ENCODE results near the gene BCAN.

The BCAN gene

DNA sequence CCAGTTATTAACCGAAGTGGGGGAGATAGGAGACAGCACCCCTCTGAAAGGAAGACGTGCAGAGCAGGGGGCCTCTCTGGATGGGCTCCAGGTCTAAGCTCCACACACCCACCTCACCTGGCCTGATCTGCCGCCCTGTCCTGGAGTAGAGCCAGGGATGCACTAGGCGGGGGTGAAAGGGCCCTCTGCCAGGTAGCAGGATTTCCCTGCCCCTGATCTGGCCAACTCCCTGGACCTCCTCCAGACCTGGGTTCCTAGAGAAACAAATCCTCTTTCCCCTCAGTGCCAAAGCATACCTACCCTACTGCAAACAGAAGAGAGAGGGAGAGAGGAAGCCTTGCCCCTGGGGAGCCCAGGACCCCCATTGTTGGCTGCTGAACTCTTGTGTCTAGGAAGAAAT lies 61.4 kb downstream of the BCAN start:
- no peak for DNase-seq

DNA sequence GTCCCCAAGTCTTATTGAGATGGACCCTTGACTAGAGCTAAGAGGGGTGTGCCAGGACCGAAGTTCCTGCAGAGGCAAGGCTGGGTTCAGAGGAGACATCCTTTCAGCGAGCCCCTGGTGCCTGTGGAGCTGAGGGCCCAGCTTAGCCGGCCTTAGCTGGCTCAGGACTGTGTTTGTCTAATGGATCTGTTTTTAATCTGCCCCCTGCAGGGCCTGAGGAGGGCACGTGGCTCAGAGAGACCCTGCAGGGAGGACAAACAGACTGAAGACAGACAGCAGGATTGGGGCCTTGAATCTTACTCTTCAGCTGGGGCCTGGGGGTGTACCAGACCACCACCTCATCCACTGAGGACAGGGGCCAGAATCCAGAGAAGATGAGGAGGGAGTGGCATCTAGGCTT lies 61.8 kb downstream of the BCAN start:
- DNase-seq: no peak

DNA sequence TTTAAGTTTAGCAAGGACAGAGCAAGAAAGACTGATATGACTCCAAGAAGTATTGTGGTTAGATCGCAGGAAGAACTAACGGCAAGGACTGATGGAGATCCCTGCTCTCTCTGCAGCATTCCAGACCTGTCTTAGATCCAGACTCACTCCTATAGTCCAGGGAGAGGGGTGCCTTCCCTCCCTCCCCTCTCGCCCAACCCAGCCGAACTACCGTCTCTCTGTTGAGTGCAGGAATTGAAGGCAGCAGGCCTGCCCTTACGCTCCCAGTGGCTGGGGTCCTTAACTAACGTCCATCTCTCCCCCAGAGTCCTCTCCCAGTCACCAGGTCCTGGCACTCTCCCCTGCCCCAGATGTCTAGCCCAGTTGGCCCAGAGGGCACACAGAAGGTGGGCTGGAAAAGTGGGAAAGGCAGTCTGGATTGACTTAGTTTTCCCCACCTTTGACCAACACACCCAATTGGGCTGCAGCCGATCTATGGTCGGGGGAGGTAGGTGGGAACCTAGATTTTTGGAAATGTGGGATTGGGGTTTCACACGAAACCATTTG lies 62.3 kb downstream of the BCAN start:
- DNase-seq: no peak

DNA sequence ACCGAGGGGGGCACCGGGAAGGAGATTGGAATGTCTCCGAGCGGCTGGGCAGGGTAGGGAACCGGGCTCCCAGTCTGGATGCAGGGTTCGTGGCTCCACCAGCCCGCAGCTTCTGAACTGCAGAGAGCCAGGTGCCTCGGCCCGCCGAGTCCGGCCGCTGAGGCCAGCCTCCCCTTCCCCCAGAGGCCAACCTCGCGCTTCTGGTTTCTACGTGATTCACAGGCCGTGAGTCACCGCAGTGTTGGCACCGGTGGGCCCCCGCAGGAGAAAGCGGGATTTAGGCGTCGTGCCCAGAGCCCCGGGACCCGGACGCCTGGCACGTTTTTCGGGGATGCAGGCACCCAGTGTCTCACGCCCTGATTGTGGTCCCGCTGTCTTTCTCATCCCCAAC lies 63.0 kb downstream of the BCAN start:
- DNase-seq: peak; percentile 55

DNA sequence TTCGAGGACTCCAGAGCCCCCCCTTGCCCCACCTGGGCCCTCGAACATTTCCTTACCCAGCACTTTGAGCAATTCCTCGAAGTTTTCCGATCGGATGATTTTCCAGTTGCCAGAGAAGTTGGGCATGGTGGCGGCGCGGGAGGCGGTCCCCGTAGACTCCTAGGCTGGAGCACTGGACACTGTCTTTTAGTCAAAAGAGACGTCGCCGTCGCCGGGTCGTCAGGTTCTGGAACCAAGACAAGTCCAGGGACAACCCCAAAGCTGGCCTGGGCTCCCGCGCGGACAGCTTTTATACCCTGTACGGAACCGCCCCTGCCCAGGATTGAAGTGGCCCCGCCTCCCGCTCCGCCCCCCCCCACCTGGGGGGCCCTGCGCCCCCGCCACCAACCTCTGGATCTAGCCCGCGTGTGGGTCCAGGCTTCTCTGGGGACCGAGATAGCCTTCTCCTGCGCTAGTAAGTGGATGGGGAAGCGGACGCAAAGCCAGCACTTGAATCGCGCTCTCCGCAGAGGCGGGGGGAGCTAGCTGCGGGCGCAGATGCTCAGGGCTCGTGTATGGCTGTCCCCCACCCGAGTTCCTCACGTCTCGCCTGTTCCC lies 63.5 kb downstream of the BCAN start, which contains the start of gene CRABP2:
CRABP2 (minus strand) TSS at position 263 of the 597 bp plus-strand sequence; CDS start at position 126, 137 bp downstream.
- peak; percentile 43 for DNase-seq

DNA sequence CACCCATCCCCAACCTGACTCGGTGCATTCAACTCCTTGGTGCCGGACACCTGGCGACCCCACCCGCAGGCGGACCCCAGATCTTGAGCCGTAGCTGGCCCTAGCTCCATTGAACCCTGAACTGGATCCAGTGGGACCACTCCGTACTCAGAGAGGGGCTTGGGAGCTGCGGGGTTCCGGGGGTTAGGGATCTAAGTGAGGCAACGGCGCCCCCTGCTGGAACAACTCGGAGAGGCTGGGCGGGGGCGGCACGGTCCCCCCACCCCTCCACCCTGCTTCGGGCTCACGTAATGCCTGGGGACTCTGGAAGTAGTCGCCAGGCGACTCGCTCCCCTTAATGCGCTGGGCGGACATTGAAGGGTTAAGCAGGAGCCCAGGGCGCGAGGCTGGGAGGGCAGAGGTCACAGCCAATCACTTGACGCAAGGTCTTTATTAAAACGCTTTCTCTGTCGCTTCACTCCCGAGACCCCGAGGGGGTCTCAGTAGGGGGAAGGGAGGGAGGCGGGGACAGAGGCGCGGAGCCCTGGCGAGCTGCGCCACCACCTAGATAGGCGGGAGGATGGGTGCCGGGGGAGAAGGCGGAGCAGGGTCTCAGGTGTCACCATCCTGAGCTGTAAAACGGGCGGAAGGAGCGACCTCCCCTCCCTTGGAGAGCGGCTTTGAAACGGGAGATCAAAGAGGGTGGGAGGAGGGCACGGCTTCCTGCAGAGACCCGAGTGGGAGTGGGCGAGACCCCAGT lies 64.2 kb downstream of the BCAN start:
- DNase-seq: peak; percentile 78

DNA sequence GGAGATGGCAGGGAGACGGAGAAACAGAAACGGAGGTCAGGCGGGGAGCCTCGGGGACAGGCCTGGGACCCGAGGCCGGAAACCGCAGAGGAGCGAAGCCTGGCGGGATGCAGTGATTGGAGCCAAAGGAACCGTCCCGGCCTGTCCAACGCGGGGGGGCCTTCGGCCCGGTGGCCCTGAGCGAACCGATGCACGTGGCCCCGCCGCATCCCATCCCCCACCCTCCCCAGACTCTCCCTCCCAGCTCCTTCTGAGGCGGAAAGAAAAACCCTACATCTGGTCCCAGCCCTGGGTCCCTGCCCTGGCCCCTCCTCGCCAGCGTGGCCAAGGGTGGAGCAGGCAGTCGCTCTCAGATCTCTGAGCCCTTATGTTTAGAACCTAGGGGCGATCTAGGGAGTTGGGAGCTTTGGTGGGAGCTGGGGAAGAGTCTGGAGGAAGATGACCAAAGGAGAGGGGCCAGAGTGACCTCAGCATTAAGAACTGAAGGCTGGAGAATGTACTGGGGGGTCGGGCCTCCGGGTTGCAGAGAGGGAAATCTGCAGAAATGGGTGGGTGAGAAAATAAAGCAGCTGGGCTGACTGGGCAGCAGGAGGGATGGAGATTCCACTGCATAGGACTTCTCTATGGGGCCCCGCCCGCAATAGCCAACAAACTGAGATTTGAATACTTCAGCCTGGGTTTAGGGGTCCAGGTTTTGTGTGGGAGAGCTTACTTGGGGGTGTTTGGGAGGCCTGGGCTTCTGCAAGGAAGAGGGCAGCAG lies 64.9 kb downstream of the BCAN start:
- DNase-seq: peak; percentile 46

DNA sequence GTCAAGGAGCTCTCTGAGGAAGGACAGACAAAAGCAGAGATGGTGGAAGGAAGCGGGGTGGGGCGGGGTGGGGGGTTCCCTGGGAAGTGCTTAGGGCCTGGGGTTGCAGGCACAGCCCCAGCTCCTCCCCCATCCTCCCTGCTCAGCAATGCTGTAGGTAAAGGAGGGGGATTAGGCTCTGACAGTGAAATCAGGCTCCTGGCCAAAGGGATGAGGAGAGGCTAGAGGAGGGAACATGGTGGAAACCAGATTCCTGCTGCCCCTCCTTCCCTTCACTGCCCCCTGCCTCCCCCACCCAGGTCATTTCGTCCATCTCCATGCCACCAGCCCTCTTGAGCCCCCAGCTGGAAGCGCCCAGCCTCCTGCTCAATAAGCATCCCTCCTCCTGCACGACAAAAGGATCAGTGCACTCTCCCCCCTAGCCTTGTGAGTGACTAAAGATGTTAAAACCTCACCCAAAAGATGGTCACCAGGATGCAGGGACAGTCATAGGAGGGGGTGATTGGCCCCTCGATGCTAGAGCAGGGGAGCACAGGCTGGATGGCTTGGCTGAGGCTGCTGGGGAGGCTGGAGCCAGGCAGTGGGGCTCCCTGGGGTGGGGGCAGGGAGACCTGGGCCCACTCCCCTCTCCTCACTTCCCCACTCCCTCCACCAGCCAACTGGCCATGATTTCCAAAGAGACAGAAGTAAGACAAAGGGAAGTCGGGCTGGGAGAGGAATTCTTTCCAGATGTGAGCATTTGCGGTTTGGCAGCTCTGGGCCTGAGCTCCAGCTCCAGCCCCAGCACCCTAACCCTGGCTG lies 65.7 kb downstream of the BCAN start:
- peak; percentile 23 for DNase-seq

DNA sequence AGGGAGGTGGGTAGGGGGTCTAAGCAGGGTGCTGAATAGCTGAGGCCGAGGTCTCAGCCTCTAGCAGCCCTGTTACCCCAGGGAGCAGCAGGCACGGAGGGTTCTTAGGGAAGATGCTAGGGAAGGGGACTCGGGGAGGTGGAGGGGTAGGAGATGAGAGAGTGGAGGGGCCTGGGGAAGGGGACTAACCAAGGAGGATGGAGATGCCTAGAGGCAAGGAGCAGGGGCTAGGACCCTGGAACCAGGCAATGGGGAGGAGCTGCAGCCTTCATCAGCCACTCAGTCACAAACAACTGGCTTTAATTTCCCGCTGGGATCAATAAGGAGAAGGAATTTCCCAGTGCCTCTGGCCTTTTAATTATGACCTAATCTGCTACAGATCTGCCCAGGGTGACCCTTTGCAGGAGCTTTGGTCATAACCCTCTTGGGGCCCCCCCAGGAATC lies 66.3 kb downstream of the BCAN start:
- no peak for DNase-seq

DNA sequence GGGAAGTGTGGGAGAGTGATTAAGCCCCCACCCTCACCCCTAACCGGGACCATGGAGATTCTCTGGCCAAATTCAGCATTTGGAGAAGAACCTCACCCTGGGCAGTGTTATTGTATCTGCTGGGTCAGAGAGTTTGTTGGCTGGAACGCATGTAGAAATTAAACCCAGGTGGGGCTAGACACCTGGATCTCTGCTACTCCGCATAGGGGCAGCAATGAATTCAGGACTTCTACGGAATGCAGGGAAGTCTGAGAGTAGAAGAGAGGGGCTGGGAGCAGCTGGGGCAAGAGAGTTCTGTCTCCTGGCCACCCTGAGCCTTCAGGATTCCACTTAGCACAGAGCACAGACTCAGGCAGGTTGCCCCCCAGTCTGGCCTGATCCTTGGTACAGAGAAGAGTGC lies 67.1 kb downstream of the BCAN start:
- DNase-seq: no peak

Data from CD4-positive, alpha-beta T cell treated with Interleukin-6 for 4 hours (primary cell).